Activated CD8-positive, alpha-beta memory T cell treated with anti-CD3 and anti-CD28 coated beads for 4 hours (primary cell): ENCODE data around the gene CASK.

Source experiments
- DNase-seq, 2 donors: peaks; one replicate each; pipeline ENCODE4 v3.0.0-alpha.2; 2020; ENCODE audit warnings: low read depth in 2 of 2

The CASK gene, protein sequence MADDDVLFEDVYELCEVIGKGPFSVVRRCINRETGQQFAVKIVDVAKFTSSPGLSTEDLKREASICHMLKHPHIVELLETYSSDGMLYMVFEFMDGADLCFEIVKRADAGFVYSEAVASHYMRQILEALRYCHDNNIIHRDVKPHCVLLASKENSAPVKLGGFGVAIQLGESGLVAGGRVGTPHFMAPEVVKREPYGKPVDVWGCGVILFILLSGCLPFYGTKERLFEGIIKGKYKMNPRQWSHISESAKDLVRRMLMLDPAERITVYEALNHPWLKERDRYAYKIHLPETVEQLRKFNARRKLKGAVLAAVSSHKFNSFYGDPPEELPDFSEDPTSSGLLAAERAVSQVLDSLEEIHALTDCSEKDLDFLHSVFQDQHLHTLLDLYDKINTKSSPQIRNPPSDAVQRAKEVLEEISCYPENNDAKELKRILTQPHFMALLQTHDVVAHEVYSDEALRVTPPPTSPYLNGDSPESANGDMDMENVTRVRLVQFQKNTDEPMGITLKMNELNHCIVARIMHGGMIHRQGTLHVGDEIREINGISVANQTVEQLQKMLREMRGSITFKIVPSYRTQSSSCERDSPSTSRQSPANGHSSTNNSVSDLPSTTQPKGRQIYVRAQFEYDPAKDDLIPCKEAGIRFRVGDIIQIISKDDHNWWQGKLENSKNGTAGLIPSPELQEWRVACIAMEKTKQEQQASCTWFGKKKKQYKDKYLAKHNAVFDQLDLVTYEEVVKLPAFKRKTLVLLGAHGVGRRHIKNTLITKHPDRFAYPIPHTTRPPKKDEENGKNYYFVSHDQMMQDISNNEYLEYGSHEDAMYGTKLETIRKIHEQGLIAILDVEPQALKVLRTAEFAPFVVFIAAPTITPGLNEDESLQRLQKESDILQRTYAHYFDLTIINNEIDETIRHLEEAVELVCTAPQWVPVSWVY

DNA sequence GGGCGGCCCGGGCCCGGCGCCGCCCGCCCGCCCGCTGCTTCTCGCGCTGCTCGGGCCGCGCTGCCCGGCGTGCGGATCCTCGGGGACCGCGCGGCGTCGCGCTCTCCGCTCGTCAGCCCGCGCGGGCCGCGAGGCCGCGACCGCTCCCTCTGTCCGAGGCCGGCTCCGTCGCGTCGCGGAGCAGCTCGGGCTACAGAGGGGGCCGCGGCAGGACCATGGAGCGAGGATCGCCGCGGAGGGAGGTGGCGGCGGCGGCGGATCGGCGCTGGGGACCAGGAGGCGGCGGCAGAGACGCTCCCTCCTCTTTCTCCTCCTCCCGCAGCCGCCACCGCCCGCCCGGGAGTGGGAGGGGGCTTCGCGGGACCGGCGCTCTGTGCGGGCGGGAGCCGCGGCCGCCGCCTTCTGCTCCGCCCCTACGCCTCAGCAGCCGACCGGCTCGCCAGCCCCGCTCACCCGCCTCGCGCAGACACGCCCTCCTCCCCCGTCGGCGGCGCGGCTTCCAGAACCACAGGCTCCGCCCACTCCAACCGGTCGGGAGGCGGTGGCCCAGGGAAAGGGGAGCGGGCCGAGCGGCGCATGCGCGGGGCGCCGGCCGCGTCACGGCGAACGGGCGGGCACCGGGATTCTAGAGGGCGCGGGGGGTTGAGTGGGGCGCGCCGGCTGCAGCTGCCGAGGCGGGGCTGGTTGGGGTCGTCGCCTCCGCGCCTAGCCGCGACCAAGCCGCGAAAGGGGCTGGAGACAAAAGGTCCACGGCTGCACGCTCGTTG, at the start of gene CASK:
CASK (minus strand) TSS at position 344 of the 767 bp plus-strand sequence. CDS start 566 bp downstream, outside the sequence.
- peak; percentile 76 to 82 for DNase-seq

DNA sequence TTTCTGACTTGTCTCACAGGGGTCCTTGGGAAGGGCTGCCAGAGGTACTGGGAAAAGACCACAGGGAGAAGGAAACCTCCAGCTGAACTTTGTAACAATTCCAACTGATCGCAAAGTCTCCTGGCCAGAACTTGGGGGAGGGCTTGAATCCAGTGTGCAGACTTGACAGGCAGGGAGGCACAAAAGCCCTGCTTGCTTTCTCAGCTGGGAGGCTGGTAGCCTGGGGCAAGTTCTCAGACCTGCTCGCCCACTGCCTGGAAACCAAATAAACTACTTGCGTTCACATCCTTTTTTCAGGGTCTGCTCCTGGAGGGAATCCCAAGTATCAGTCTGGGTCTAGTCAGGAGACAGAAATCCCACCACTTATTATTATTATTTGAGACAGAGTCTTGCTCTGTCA, 48.0 kb upstream of the CASK start:
- DNase-seq: no peak

DNA sequence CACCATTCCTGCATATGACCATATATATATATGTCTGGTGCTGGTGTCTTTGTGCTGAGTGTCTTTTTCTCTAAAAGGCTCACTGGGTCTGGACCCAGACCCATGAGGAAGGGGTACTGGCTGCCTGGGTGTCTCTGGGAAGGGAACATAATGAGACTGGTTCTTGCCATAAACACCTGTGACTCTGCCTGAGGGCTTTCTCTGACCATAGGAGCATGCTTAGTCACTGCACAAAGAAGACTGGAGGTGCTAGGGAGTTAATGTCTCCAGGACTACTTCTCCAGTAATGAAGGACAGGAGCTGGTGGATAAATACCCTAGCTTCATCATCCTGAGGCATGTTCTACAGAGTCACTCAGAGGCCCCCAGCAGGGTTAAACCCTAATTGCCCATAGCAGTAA, 47.1 kb upstream of the CASK start:
- DNase-seq: no peak

DNA sequence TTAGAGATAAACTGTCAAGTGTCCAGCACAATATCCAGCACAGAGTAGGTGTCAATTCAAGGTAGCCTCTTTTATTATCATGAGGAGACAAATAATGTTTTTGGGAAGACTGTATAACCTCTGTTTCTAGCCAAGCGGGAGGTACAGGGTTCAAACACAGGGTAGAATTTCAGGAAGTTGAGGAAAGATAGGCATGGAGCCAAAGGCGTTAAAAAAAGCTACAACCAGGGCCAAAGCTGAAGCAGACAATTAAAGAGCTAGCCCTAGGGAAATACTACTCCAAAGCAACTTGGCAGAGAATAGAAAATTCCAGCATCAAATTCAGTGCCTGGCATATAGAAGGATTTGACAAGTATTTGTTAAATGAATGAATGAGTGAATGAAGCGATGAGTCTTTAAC, 40.0 kb upstream of the CASK start:
- no peak for DNase-seq

DNA sequence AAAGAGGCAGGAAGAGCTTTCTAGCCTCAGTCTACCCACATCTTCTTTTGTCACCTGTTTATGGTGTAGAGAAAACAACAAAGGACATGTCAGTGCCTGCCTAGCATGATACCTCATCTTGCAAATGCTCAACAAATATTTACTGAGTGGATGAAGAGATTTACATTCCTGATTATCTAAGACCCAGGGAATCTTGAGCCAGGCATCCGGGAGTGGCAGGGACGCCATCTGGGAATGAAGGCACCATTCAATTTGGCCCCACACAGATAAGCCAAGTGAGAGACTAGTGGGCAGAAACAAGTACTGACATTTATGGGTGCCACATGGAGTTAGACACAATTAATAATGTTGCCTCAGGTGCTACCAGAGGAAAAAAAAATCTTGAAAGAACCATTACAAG, 36.8 kb upstream of the CASK start:
- DNase-seq: no peak

DNA sequence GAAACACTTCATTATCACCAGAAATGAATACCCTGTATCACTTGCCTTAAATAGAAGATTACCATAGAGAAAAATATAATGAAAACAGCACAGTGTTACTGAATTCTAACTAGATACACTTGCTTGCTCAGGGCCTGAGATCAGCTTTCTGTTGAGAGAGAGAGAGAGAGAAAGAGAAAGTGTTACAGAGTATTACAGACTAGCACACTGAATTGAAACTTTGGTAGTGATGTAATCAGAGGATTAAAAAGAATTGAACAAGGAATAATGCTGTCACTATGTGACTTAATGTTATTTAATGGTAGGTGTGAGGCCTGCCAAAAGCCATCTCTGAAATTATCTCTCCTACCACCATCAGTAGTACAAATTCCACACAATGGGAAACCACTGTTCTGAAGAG, 35.5 kb upstream of the CASK start:
- DNase-seq: no peak

DNA sequence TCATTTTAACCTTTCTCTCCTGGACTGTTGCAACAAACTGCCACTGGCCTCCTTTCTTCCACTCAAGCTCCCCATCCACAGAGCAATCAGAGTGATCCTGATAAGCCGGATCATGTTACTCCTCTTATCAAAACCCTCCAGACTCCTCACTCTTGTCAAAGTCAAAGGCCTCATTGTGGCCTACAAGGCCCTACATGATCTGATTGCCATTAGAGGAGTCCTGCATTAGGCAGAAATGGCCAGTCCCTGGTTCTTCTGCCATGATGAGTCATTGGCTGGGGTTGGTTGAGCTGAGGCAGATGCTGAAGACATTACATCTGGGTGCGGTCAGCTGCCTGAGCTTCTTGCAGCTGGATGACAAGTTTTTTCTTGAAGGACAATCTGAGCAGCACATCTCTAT, 32.7 kb upstream of the CASK start:
- DNase-seq: no peak

DNA sequence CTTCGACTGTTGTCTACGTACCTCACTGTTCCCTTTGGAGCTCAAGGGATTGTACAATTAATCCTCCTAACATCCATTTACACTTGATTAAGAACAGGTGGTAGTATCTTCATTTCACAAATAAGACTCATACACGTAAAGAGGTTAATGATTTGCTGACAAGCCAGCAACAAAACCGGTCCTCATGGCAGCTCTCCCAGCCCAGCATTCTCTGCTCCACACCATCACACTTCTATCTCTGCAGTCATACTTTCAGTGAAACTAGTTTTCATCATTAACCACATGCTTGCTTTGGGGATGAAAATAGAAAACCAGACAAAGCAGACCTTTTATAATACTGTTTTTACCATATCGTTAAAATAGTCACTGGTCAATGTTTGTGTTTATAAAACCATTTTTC, 28.7 kb upstream of the CASK start:
- DNase-seq: no peak

DNA sequence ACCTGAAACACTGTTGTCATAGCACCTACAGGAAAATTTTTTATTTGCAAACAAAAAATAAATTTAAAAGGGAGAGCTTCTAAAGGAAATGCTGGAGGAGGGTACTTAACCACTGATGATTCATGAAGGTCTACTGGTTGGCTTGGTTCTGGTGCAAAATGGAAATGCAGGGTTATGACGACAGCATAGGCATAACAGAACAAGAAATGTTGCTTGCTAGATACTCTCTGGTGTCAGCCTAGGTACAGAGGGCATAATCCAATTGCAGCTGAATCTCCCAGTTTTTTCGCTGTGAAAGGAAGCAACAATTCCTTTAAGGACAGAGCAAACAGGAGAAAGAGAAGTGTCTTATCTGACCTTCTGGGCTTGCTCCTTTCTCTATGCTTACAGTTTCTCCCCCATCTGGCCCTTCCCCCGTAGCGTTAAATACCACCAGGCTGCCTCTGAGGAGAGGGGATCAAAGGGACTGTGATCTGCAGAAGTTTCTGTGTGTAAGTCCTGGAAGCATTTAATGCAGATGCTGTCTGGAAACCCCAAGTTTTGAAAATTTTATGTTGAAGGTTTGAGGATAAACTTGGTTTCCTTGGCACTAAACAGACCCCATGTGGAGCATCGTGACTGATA, 23.7 kb upstream of the CASK start:
- DNase-seq: no peak

DNA sequence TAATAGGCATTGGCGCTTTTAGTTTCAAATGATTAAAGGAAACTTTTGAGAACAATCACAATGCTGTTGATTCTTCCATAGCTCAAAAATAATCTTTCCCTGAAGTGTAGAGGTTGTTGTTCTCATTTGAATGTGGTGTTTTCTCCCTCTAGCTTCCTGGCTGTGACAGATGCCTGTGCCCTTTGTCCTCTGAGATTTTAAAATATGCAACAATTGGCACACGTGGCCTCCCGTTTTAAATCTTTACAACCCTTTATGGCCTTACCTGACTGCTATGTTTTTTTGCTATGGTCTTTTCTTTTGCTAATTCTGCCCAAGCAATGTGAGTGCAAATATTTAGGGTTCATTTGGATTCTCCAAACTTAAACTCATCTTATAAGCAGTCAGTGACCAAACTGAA, 22.9 kb upstream of the CASK start:
- DNase-seq: no peak

DNA sequence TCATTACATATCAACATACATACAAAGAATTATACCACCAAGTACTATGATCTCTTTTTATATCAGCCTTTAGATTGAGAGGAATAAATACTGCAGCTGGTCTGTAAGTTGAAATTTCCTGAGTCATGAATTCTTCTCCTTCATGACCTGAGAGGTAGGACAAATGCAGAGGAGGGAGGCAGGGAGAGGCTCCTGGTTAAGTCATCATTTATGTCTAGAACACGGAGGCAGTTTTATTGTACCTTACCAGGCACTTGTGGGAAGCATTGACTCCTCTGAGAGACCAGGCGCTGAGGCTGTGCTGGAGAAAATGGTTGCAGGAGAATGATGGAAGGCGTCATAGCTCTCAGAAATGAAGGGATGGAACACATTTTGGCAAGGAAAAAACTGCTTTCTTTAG, 12.5 kb upstream of the CASK start:
- no peak for DNase-seq

DNA sequence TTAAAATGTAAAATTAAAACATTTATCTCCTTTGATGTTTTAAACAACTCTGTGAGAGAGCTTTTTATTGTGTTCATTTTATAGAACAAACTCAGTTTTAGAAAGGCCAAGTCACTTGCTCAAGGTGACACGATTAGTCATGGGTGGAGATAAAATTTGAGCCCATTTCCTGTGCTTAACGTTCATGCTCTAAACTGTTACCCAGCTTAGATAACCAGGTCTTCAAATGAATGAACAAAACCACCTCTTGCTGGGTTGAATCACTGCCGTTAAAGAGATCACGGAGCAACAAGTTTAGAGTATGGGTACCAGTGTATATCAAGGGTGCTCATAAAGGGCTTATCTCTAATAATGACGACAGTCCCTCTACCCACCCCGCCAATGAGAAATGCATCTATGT, 10.2 kb upstream of the CASK start:
- DNase-seq: no peak

DNA sequence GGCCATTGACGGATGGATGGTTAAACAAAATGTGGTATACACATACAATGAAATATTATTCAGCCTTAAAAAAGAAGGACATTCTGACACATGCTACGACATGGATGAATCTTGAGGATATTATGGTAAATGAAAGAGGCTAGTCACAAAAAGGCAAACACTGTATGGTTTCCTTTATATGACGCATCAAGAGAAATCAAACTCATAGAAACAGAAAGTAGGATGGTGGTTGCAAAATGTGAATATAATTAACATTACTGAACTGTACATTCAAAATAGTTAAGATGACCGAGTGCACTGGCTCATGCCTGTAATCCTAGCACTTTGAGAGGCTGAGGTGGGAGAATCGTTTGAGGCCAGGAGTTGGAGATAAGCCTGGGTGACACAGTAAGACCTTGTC, 9.5 kb upstream of the CASK start:
- DNase-seq: no peak

DNA sequence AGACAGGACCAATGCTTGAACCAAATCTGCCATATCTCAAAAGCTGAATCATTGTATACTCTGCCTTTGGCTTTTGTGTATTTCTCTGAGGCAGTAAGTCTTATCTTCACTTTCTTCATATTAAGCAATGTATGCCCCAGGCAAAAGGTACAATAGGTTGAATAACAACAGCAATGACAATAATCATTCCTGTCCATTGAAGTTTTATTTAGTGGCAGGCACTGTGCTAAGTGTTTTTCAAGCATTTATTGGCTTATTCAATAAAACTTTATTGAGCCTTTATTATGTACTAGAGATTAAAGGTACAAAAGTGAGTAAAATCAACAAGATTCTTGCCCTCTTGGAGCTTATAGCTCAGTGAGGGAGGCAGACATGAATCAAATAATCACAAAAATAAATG, 8.2 kb upstream of the CASK start:
- no peak for DNase-seq

DNA sequence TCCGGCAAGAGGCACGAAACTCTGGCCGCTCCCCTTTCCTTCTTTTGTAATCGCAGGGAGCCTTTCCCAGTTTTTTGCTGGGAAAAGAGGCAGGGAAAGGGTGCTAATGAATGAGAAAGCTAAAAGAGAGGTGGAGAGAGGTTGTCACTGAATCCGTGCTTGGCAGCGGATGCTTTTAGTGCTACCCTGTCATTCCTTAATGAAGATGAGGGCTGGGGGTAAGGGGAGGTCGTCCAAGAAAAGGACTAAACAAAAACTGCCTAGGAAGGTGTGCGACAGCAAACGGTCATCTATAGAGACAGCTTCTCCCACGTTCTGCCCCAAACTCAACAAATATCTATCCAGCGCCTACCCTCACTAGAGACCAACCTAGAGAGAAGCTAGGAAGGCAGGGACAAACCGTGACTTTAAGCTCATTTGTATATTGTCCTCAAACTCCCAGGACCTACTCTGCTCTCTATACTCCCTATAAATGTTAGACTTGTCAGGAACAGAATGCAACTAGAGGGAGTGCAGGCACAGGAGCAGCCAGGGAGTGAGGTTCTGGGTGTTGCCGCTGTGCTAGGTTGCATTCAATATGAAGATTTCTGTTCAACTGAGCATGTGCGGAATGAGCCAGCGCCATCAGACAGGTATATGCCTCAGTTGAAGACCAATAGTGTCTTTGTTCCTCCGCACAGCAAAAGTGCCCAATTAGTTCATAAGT, 777 bp upstream of the CASK start:
- no peak for DNase-seq

DNA sequence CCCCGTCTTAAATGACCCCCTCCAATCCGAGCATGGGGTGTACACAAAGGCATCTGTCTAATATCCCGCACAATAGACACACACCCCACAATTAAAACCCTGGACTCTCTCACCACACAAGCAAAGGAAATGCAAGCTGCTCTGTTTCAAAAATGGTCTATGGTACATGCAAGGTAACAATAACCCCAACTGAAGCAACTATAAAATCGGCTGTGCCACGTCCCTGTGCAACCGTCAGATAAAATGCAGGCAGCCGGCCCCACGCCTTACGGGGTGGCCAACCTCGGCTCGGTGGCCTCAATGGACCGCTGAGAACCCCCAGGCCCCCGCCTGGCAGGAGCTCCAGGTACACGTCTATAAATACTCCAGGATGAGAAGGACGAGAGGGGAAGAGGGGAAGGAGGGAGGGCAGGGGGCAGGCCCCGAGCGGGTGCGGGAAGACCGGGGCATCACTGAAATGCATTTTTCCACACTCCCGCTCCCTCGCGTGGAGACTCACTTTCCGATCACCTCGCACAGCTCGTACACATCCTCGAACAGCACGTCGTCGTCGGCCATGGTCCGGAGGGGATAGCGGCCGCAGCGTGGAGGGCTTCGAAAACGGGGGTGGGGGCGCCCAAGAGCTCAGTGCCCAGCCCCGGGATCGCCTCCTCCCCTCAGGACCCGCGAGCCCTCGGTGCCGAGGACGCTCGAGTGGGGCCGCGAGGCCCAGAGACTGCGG, 763 bp downstream of the CASK start:
- no peak for DNase-seq

DNA sequence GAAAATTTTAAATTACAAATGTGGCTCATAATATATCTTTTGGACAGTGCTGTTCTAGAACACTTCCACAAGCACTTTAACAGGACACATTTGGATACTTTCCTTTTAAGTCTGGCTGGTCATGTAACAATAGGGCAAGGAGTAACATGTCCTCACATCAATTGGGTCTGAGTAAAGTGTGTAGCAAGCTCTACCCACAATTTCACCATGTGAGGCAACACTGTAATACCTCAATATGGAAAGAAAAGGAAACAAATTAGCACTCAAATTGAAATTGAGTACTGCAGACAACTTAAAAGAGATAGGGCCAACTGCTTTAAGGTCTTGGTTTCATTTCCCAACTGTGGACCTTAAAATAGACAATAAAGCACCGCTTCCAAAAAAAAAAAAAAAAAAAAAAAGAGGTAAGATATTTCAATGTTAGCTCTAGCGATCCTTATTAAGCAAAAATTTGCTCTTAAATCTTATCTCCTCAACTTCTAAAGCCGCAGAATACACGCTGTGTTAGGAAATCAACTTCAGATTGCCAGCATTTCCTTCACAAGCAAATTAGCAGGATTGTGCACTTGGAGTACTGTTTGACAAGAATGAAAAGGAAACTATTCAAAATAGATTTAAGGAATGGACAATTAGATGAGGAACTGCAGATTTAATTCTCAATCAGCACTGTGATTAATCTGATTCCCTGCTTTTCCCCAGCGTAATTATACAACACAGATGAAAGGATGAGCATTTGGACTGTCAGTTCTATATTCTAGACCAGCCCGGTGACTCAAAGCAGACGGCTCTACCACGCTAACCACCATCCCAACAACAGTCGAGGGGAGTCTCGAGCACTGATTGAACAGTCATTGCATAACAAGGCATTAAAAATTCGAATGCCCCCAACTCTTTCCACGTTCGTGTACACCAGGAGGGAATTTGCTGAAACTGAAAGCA, 1.6 kb downstream of the CASK start:
- DNase-seq: peak in 1 of 2 donors; percentile 12

DNA sequence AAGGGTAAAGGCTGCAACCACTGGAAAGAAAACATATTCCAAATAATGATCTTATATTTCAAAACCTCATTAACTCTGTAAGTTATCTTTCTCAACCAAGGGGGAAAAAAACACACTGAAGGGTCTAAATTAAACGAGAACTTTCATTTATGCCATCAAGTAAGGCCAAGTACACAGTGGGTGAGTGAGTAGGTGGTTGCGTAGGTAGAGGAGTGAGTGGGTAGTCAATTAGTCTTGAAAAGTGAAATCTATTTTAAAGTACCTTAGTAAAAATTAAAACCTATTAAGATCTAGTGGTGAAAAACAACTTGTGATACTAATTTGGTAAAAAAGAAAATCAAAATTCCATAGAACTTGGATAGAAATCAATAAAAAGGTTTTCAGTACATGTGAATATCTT, 3.5 kb downstream of the CASK start:
- no peak for DNase-seq

DNA sequence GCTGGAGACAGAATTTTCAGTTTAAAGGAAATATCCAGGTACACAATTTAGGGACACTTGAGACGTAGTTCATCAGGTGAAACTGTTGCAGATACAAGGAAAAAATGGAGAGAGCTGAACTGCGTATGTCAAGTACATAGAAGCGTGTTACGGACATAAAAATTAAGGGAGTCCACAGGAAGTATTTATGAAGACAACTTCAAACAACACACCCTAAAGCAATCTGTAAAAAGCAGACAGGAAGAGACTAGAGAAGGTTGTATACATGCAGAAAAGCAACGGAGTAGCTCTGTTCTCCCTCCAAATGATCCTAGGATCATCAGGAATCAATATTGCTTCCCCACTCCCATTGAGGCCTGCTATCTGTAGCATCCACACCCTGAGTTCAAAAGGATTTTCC, 5.8 kb downstream of the CASK start:
- no peak for DNase-seq
